Gastroesophageal sphincter (tissue), 3 donors: ENCODE measurements around the gene PTPRD.

Experiments
- POLR2A ChIP-seq, 2 donors: fragments of 450-650 bp; IDR thresholded peaks; one replicate each; pipeline ENCODE4 v1.6.1; 2017; ENCODE audit warnings: antibody characterized with exemption in 2 of 2, mild to moderate bottlenecking in 2 of 2, moderate library complexity in 1 of 2
- POLR2AphosphoS5 ChIP-seq: sonication (generic); formaldehyde crosslinking; IDR thresholded peaks from one replicate; pipeline ENCODE4 v1.6.1; 2017; ENCODE audit warnings: antibody characterized with exemption
- TF ChIP-seq, protein P1 (sequence below), 4 experiments: fragments of 200-600 bp in 2 of 4; fragments of 450-650 bp in 2 of 4; sonication (generic) in 1 of 4; IDR thresholded peaks; one replicate each; pipeline ENCODE4 v1.5.1; 2017 to 2019; ENCODE audit warnings: antibody characterized with exemption in 4 of 4, mild to moderate bottlenecking in 2 of 4, moderate library complexity in 2 of 4

DNA sequence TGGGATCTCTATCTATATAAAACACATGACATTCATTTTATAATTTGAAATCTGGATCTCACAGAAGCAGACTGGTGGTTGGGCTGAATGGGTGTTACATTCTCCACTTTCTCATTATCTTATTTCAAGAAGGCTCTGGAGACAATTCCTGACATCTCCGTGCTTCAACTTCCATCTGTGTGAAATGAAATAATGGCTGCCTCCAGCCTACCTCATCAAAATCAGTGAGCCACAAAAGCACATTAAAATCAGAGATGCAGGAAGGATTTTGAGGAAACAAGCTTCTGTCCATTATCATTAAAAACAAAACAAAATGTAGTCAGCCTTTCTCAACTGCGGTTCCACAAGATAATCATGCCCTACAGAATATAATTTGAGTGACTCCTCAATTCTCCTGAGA lies 1854.9 kb downstream of the PTPRD start:
- TF ChIP-seq, protein P1, sequence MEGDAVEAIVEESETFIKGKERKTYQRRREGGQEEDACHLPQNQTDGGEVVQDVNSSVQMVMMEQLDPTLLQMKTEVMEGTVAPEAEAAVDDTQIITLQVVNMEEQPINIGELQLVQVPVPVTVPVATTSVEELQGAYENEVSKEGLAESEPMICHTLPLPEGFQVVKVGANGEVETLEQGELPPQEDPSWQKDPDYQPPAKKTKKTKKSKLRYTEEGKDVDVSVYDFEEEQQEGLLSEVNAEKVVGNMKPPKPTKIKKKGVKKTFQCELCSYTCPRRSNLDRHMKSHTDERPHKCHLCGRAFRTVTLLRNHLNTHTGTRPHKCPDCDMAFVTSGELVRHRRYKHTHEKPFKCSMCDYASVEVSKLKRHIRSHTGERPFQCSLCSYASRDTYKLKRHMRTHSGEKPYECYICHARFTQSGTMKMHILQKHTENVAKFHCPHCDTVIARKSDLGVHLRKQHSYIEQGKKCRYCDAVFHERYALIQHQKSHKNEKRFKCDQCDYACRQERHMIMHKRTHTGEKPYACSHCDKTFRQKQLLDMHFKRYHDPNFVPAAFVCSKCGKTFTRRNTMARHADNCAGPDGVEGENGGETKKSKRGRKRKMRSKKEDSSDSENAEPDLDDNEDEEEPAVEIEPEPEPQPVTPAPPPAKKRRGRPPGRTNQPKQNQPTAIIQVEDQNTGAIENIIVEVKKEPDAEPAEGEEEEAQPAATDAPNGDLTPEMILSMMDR (IDR thresholded peaks at IDR 0.05): no peak
- TF ChIP-seq POLR2AphosphoS5 (no peak), POLR2A (IDR thresholded peaks at IDR 0.05) (no peak)
